ENCODE data around the gene KRTAP5-2.

The KRTAP5-2 gene

DNA sequence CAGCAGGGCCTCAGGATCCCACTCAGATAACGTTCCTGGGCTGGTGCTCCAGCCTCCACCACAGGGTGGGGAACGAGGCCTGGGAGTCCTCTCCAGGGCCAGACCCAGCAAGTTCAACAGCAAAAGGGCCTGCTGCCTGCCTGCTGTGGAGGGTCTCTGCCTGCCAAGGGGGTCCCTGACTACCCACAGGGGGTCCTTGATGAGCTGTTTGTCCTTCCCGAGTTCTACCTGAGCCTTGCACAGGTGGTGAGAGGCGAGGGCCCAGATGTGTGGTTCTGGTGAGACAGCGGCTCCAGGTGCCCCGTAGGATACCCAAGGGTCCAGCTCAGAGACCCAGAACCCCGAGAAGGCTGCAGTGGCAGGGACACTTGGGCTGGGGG lies 30.4 kb downstream of the KRTAP5-2 start:
- Histone ChIP-seq H4K20me1 (ENCODE audit: insufficient read depth, low read length, poor library complexity, severe bottlenecking) (no peaks in the 10 kb centered on the region), H3K27me3 (ENCODE audit: insufficient read depth, low read length, poor library complexity, severe bottlenecking) (no peaks in the 10 kb centered on the region), H3K4me3 (ENCODE audit: low read length, poor library complexity, severe bottlenecking) (no peak overlapping the region), H3K36me3 (ENCODE audit: insufficient read depth, low read length) (no peaks in the 10 kb centered on the region), H3K9me2 (replicated peaks; ENCODE audit: low read depth, low read length) (no peaks in the 10 kb centered on the region), H3K9me3 (ENCODE audit: insufficient read depth, low read depth, low read length) (no peaks in the 10 kb centered on the region), H3K4me1 (ENCODE audit: insufficient read depth, low read length, poor library complexity, severe bottlenecking) (no peaks in the 10 kb centered on the region), H3K9ac (ENCODE audit: low read depth, low read length, poor library complexity, severe bottlenecking) (no peak overlapping the region), H3F3A (ENCODE audit: low read depth) (no peaks in the 10 kb centered on the region), H2AFZ (ENCODE audit: low read length) (no peak overlapping the region), H3K79me2 (ENCODE audit: insufficient read depth, low read length) (no peaks in the 10 kb centered on the region), H3K4me2 (ENCODE audit: low read depth, low read length, poor library complexity, severe bottlenecking) (no peak overlapping the region)
- no peak for TF ChIP-seq EZH2phosphoT487 (IDR thresholded peaks at IDR 0.05; ENCODE audit: borderline replicate concordance)
- TF ChIP-seq, protein P1, sequence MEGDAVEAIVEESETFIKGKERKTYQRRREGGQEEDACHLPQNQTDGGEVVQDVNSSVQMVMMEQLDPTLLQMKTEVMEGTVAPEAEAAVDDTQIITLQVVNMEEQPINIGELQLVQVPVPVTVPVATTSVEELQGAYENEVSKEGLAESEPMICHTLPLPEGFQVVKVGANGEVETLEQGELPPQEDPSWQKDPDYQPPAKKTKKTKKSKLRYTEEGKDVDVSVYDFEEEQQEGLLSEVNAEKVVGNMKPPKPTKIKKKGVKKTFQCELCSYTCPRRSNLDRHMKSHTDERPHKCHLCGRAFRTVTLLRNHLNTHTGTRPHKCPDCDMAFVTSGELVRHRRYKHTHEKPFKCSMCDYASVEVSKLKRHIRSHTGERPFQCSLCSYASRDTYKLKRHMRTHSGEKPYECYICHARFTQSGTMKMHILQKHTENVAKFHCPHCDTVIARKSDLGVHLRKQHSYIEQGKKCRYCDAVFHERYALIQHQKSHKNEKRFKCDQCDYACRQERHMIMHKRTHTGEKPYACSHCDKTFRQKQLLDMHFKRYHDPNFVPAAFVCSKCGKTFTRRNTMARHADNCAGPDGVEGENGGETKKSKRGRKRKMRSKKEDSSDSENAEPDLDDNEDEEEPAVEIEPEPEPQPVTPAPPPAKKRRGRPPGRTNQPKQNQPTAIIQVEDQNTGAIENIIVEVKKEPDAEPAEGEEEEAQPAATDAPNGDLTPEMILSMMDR (conservative IDR thresholded peaks at IDR 0.05; ENCODE audit: low read length) = no peak

DNA sequence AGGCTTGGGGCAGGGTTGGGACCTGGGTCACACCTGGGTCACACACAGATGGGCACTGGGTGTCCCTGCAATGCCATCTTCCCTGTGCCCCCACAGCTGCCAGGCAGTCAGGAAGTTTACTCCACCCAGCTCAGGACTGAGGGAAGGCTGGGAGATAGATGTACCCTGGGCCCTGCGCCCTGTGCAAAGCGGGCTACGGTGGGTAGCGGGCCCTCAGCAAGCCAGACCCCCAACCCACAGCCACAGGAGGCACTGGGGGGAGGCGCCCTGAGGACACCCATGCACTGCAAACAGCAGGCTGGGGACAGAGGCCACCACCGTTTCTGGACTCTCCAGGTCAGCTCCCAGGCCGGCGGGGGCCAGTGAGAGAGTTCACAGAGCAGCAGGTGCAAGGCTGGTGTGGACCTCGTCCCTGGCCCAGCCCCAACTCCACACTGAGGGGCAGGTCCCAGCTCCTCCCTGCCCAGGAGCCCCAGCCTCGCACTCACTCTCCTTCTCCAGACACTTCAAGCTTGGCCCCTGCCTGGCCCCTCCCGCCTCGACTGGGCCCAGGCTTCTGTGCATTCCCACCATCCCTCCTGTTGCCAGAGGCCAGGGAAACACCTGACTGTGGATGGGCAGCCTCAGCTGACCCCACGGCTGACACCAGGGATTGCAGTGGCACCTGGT lies 30.9 kb downstream of the KRTAP5-2 start:
- Histone ChIP-seq H3K4me3 (ENCODE audit: low read length, poor library complexity, severe bottlenecking) (no peak overlapping the region), H3K9me3 (ENCODE audit: insufficient read depth, low read depth, low read length) (no peaks in the 10 kb centered on the region), H3K9me2 (replicated peaks; ENCODE audit: low read depth, low read length) (no peaks in the 10 kb centered on the region), H3K4me2 (ENCODE audit: low read depth, low read length, poor library complexity, severe bottlenecking) (no peak overlapping the region), H4K20me1 (ENCODE audit: insufficient read depth, low read length, poor library complexity, severe bottlenecking) (no peaks in the 10 kb centered on the region), H2AFZ (ENCODE audit: low read length) (no peak overlapping the region), H3K9ac (ENCODE audit: low read depth, low read length, poor library complexity, severe bottlenecking) (no peak overlapping the region), H3K27me3 (ENCODE audit: insufficient read depth, low read length, poor library complexity, severe bottlenecking) (no peaks in the 10 kb centered on the region), H3F3A (ENCODE audit: low read depth) (no peaks in the 10 kb centered on the region), H3K36me3 (ENCODE audit: insufficient read depth, low read length) (no peaks in the 10 kb centered on the region), H3K4me1 (ENCODE audit: insufficient read depth, low read length, poor library complexity, severe bottlenecking) (no peaks in the 10 kb centered on the region), H3K79me2 (ENCODE audit: insufficient read depth, low read length) (no peaks in the 10 kb centered on the region)
- TF ChIP-seq EZH2phosphoT487 (IDR thresholded peaks at IDR 0.05; ENCODE audit: borderline replicate concordance) = no peak
- TF ChIP-seq, protein P1 (conservative IDR thresholded peaks at IDR 0.05; ENCODE audit: low read length) = no peak; the same call in 1 of the 2 replicates

DNA sequence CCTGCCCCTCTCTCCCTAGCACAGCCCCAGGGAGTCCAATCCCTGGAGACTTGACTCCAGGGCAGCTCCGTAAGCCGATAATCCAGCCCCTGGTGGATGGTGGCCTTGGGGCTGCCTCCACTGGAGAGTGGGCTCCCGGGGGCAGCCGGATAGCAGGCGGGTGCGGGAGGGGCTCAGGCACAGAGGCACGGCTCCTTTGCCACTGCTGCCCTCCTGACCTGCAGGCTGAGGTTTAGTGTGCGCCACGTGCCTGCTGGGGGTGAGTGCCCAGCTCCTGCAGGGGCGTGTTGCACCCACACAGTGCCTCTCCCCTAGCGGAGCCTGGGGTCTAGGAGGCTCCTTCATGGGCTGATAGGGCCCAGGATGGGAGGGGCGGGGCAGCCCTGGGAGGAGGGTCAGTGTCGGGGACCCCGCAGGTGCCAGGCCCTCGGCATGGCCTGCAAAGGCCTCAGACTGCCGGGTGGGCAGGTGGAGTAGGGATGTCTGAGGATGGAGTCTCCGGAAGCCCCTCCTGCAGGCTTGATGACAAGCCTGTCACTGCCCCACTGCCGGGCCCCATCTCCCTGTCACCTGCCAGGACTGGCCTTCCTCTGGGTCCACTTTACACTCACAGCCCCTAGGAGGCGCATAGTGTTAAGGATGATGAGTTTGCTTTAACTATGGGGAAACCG lies 31.6 kb downstream of the KRTAP5-2 start:
- no peaks in the 10 kb centered on the region for H3K9me3 ChIP-seq (ENCODE audit: insufficient read depth, low read depth, low read length)
- H3K4me1 ChIP-seq (ENCODE audit: insufficient read depth, low read length, poor library complexity, severe bottlenecking) = no peaks in the 10 kb centered on the region
- H3K27me3 ChIP-seq (ENCODE audit: insufficient read depth, low read length, poor library complexity, severe bottlenecking) = no peaks in the 10 kb centered on the region
- no peaks in the 10 kb centered on the region for H3K79me2 ChIP-seq (ENCODE audit: insufficient read depth, low read length)
- H3K9ac ChIP-seq (ENCODE audit: low read depth, low read length, poor library complexity, severe bottlenecking) = no peak overlapping the region
- no peak overlapping the region for H3K4me3 ChIP-seq (ENCODE audit: low read length, poor library complexity, severe bottlenecking)
- H2AFZ ChIP-seq (ENCODE audit: low read length) = no peak overlapping the region
- H3K4me2 ChIP-seq (ENCODE audit: low read depth, low read length, poor library complexity, severe bottlenecking) = no peak overlapping the region
- TF ChIP-seq, protein P1 (conservative IDR thresholded peaks at IDR 0.05; ENCODE audit: low read length) = peak; percentile 27
- TF ChIP-seq EZH2phosphoT487 (IDR thresholded peaks at IDR 0.05; ENCODE audit: borderline replicate concordance) = no peak
- no peaks in the 10 kb centered on the region for H3F3A ChIP-seq (ENCODE audit: low read depth)
- H4K20me1 ChIP-seq (ENCODE audit: insufficient read depth, low read length, poor library complexity, severe bottlenecking) = no peaks in the 10 kb centered on the region
- no peaks in the 10 kb centered on the region for H3K9me2 ChIP-seq (replicated peaks; ENCODE audit: low read depth, low read length)
- no peaks in the 10 kb centered on the region for H3K36me3 ChIP-seq (ENCODE audit: insufficient read depth, low read length)

Measured in Loucy (cell line).